Retina (tissue), 1 donor: Measurements from ENCODE around the gene GALK1.
"Not testable (repeated sequence)": the region's sequence is repeated elsewhere in the genome, so short reads cannot be mapped to it uniquely, and the experiment has no call there.

Experiments used
- DNase-seq: peaks from one replicate; pipeline ENCODE4 v3.0.0-alpha.2; 2016

The GALK1 gene

DNA sequence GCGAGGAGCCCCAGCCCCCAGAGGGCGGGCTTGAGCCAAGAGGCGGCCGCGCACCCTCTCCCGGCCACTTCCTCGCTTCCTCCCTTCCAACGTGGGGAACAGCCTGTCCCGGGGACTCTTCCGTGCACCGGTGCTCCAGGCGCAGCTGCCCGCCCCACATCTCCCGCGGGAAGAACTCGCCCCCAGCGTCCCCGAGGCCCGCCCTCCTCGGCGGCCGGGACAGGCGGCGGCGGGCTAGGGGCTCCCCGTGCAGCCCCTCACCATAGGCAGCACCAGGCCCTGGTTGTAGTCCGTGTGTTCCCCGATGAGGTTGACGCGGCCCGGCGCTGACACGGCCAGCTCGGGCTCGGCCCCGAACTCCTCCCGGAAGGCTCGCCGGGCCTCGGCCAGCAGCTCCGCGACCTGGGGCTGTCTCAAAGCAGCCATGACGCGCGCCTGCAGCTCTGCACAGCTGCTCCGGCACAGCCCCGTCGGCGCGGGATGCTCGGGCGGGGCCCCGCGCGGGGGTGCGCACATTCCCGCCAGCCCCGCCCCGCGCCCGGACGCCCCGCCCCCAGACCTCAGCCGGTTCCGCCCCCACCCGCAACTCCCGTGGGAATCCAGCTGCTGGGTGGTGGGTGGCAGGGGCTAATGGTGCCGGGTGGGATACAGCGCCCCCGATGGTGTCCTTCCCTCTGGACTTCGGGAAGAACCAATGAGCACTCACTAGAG lies at the start of gene GALK1:
Gene GALK1, minus strand, starts transcription at position 482 of the 711 bp plus-strand sequence. Its CDS starts 56 bp downstream, at position 426.
- peak; percentile 79 for DNase-seq

DNA sequence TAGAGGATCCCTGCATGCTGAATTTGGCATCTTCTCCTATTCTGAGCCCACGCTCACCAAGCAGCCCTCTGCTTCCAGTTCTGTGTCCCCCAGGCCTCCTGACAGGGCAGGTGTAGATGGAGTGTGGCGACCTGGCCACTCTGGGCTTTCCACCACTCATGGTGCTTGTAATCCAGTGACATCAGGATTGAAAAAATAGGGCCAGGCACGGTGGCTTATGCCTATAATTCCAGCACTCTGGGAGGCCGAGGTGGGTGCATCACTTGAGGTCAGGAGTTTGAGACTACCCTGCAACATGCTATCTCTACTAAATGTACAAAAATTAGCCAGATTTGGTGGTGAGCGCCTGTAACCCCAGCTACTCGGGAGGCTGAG lies 49.0 kb upstream of the GALK1 start:
- DNase-seq: no peak

DNA sequence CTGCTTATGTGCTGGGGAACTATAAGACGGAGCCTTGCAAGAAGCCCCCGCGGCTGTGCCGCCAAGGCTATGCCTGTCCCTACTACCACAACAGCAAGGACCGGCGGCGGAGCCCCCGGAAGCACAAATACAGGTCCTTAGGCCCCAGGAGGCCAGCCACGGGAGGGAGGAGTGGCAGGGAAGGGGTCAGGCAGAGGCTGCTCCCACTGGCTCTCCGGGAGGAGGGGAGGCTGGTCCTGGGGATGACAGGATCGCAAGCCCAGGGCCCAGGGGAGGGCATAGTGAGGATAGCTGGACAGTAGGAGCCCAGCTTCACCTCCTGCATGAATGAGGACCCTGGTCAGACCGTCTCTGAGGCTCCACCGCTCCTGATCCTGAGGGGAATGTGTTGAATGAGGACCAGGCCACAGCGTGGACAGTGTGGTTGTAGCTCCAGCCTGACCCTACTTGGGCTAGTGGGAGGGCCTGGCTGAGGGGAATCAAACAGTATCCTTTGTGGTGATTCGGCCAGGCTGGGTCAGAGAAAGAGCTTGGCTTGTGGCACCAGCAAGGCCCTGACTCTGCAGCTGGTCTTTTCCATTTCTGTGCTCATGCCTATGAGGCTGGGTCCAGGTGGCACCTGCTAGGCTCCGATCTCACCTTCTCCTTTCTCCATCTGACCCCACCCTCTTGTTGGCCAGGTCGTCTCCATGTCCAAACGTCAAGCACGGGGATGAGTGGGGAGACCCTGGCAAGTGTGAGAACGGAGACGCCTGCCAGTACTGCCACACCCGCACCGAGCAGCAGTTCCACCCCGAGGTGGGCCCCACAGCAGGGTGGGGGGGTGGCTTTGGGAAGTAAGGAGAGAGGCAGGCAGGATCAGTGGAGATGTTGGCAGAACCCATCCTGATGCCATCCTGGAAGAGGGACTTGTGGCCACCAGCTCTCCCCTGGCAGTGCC lies 48.4 kb upstream of the GALK1 start:
- DNase-seq: no peak

- no peak for DNase-seq
These were observed 47.4 kb upstream of the GALK1 start for GRCh38 chr17:75812096-75813013.

- no peak for DNase-seq
These were observed 46.2 kb upstream of the GALK1 start for GRCh38 chr17:75811174-75811573.

DNA sequence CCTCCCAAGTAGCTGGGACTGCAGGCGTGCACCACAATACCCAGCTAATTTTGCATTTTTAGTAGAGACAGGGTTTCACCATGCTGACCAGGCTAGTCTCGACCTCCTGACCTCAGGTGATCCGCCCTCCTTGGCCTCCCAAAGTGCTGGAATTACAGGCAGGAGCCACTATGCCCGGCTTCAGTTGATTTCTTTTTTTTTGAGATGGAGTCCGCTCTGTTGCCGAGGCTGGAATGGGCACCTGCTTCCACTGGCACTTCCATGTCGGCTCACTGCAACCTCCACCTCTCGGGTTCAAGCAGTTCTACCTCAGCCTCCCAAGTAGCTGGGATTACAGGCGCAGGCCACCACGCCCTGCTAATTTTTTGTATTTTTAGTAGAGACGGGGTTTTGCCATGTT lies 45.8 kb upstream of the GALK1 start:
- DNase-seq: not testable (repeated sequence)

DNA sequence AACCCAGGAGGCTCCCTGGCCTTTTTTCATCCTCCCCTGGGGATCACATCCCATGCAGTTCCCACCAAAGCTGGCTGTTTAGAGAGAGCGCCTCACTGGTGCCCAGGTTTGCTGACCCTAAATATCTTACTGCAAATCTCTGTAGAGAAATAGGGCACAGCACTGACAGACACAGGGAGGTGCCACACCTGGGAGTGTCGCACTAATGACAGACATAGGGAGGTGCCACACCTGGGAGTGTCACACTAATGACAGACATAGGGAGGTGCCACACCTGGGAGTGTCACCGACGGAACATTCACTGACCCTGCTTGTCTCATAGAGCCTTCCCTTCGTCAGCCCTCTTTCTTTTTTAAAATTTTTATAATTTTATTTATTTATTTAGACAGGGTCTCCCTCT lies 45.2 kb upstream of the GALK1 start:
- DNase-seq: no peak

DNA sequence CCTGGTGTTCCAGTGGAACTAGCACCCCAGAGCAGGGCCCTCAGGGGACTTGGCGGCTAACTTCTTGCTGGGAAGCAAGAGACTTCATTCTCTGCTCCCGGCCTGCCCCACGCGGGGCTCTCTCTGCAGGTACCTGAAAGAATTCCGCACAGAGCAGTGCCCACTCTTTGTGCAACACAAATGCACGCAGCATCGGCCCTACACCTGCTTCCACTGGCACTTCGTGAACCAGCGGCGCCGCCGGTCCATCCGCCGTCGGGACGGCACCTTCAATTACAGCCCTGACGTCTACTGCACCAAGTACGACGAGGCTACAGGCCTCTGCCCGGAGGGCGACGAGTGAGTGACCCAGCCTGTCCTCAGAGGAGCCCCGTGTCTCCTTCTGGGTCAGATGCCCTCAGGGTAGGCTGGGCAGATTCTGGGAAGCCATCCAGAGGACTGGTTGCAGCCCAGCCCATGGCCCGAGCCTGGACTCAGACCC lies 44.7 kb upstream of the GALK1 start:
- no peak for DNase-seq

GRCh38 chr17:75808905-75809621 lies 44.1 kb upstream of the GALK1 start:
- peak; percentile 43 for DNase-seq

DNA sequence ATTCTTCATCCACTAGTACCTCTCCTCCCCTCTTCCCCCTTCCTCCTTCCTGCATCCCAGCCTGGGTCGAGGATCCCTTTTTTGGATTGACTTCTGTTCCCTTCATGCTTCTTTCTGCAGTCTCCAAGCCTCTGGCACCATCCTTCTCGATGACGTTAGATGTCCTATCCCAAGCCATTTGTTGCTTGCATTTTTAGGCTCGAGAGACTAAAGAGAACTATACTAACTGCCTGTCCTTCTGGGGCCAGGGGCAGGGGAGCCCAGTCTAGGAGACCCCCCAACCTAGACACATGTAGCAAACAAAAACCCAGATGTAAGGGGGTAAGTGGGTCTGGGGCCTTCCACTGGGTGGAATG lies 43.5 kb upstream of the GALK1 start:
- DNase-seq: no peak

DNA sequence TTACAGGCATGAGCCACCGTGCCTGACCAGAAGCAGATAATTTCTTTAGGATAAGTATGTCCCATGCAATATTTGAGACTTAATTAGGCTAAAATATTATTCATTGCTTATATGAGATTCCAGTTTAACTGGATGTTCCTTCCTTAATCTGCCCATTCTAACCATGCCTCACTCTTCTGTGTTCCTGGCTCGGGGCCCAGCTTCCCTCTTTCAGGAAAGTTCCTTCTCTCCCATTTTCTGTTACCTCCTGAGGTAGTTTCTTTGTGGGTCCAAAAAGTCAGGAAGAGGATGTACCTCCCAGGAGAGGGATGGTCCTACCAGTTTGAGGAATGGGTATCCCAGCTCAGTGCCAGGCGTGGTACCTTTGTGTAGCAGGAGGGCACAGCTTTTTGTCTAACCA lies 42.9 kb upstream of the GALK1 start:
- DNase-seq: no peak

DNA sequence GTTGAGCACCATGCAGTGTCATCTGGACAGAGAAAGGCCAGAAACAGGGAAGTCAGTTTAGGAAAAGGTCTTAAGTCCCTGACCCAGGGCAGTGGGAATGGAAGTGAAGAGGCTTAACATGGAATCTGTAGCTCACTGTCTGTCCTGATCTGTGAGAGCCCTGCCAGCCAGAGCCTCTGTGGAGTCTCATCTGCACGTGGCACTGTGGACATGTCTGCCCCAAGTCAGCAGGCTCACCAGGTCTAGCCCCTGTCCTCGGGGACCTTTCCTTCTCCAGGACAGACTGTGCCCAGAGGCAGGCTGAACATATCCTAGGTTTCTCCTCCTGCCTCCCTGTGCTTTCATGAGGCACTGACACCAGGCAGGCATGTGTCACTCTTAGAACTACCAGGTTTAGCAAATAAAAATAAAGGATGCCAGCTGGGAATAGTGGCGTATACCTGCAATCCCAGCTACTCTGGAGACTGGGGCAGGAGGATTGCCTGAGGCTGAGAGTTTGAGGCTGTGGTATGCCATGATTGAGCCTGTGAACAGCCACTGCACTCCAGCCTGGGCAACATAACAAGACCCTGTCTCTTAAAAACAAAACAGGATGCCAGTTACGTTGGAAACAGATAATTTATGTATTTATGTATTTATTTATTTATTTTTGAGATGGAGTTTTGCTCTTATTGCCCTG lies 42.0 kb upstream of the GALK1 start:
- DNase-seq: no peak

DNA sequence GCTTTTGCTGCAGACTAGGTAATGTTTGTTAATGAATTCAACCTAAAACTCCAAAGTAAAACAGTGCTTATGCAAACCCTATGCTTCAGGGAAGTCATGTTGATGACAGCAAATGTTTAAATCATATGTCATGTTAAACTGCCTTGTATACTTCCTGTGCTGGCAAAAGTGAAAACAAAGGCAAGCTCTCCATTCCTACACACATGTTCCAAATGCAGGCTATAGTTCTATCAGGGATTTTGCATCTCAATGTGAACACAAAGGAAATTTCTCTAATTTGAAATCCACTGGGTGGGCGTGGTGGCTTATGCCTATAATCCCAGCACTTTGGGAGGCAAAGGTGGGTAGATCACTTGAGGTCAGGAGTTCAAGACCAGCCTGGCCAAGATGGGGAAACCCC lies 38.9 kb upstream of the GALK1 start:
- no peak for DNase-seq

GRCh38 chr17:75799402-75799801 lies 34.4 kb upstream of the GALK1 start:
- DNase-seq: no peak

DNA sequence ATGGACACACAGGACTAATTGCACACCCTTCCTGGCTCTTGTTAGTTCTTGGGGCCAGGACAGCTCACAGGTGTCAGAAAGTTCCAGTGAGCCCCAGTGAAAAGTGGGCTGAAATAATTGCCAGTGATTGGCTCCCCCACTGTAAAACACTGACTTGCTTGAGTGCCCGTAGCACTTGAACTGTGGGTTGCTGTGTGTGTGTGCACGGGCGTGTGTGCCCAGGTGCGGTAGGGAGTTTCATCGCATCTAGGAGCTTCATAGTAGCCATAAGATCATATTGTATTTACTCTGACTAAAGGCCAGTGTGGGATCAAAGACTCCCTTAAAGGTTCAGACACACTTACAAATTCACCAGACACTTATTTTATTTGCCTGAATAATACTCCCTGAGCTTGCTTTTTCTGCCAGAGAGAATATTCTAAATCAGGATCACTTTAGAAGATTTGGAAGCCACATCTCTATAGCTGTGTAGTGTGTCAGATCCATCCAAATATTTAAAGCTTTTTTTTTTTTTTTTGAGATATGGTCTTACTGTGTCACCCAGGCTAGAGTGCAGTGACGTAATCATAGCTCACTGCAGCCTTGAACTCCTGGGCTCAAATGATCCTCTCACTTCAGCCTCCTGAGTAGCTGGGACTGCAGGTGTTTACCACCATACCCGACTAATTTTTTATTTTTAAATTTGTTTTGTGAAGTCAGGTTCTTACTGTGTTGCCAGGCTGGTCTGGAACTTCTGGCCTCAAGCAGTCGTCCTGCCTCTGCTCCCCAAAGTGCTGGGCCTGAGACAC lies 31.0 kb upstream of the GALK1 start:
- no peak for DNase-seq

GRCh38 chr17:75793460-75793859 lies 28.5 kb upstream of the GALK1 start:
- no peak for DNase-seq

DNA sequence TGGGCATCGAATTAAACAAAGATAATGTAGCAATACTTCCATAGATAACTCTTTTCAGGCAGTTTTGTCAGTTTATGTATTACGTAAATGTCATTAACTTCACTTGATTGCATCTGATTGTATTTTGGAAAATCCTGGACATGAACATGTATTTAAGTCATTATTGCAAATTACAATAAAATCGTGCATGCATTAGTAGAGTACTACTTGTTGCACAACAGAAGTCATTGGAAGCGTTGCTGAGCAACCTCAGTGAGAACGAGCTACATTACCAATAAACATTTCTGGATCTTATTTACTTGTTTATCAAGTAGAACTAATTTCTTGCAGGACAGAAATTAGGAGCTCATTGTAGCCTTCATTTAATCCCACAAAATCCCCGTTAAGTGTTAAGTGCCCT lies 26.3 kb upstream of the GALK1 start:
- DNase-seq: no peak

GRCh38 chr17:75785016-75785890 lies 20.3 kb upstream of the GALK1 start:
- DNase-seq: peak; percentile 99

DNA sequence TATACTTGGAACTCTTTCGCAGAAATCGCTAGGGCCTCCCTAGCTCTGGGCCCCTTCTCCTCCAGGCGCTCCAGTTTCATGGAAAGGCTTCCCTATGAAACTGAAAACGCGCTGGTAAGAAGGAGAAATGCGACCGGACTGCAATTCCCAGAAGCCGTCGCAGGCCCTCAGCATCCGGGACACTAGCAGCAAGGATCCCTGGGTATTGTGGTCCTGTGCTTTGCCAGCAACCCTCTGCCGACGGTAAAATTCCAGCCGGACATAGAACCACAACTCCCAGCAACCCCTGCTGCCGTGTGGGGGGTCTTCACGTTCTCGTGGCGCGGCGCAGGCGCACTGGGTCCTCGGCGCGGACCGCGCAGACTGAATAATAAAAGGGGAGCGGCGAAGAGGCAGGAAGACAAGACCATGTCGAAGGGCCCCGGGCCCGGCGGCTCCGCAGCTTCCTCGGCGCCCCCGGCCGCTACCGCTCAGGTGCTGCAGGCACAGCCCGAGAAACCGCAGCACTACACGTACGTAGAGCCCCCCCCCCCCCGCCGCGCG lies 19.6 kb upstream of the GALK1 start, which contains the start of gene UNK:
Gene UNK, plus strand, starts transcription at position 334 of the 543 bp plus-strand sequence. Its CDS starts 75 bp downstream, at position 409.
- peak; percentile 100 for DNase-seq
